PC-3 (cell line): ENCODE data around the gene HOXB7.

Source experiments
- CTCF ChIP-seq: fragments of 300-600 bp; sonication (generic); conservative IDR thresholded peaks from 2 replicates; pipeline ENCODE4 v1.5.1; 2017; ENCODE audit warnings: antibody characterized with exemption, low read depth, mild to moderate bottlenecking, low read length
- EZH2phosphoT487 ChIP-seq: fragments of 300-600 bp; sonication (generic); IDR thresholded peaks from 2 replicates; pipeline ENCODE4 v1.6.1; 2018; ENCODE audit warnings: mild to moderate bottlenecking, antibody characterized with exemption, low read length, borderline replicate concordance

- TF ChIP-seq CTCF (no peak), EZH2phosphoT487 (no peak)
Measured at GRCh38 chr17:48564188-48565021, 46.4 kb downstream of the HOXB7 start.
